Subcutaneous adipose tissue (tissue), 4 donors: Measurements from ENCODE around the gene SCN3A. TPM values are rescaled to one million over a fixed set of nuclear protein-coding genes. Genes with fewer than 3 reads are reported as not detected.

Source experiments
- total RNA-seq, 4 donors: library from RNA; depleted of rRNA; stranded (reverse); fragments of >200 nt; gene quantifications; one replicate each; pipeline ENCODE4 v1.1.0, GENCODE V29; 2016
- TF ChIP-seq, protein P1 (sequence below): fragments of 450-650 bp; IDR thresholded peaks from one replicate; pipeline ENCODE4 v1.5.1; 2016; ENCODE audit warnings: low read depth, mild to moderate bottlenecking, control low read depth, antibody characterized with exemption, moderate library complexity

The SCN3A gene
- 1 to 10 TPM in 1 of 4 donors, under 1 TPM in 3; 0.38 to 2.6 (median 0.66) TPM for total RNA-seq

DNA sequence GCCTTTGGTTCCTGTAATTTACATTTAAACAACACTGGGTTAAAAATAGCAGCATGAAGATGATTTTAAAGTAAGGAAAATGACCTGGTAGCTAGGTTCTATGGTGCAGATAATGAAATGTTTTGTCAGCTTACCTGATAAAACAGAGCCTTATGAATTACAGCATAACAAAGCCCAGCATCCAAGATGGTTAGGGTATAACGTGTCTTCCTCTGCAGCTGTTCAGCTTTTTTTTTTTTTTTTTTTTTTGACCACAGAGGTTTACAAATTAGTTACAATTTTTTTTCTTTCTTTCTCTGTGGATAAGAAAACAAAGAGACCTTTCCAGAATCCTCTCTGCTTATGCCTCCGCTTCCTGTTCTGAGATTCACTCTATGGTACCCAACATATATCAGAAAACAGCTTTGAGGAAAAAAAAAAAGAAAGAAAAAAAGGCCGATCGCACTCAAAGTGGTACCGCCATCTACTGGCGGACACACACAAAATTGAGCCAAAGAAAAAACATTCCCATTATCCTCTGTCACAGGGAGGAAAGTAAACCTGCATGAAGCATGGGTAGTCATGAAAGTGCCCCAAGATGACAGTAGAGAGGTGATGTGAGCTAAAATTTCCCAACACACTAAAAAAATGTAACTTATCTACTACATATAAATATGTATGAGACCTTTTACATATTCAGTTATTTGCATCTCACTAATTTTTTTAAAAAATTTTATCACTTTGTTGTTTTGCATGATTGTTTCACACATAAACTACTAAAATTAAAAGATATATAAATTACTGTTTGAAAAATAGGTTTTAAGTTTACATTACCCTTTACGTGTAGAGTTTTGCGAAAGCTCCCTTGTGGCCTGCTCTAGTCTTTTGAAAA is at the start of gene SCN3A:
TSS of gene SCN3A (minus strand) at position 362 of the 871 bp plus-strand sequence. CDS start 27,656 bp downstream, outside the sequence.
- TF ChIP-seq, protein P1, sequence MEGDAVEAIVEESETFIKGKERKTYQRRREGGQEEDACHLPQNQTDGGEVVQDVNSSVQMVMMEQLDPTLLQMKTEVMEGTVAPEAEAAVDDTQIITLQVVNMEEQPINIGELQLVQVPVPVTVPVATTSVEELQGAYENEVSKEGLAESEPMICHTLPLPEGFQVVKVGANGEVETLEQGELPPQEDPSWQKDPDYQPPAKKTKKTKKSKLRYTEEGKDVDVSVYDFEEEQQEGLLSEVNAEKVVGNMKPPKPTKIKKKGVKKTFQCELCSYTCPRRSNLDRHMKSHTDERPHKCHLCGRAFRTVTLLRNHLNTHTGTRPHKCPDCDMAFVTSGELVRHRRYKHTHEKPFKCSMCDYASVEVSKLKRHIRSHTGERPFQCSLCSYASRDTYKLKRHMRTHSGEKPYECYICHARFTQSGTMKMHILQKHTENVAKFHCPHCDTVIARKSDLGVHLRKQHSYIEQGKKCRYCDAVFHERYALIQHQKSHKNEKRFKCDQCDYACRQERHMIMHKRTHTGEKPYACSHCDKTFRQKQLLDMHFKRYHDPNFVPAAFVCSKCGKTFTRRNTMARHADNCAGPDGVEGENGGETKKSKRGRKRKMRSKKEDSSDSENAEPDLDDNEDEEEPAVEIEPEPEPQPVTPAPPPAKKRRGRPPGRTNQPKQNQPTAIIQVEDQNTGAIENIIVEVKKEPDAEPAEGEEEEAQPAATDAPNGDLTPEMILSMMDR, result no peak

DNA sequence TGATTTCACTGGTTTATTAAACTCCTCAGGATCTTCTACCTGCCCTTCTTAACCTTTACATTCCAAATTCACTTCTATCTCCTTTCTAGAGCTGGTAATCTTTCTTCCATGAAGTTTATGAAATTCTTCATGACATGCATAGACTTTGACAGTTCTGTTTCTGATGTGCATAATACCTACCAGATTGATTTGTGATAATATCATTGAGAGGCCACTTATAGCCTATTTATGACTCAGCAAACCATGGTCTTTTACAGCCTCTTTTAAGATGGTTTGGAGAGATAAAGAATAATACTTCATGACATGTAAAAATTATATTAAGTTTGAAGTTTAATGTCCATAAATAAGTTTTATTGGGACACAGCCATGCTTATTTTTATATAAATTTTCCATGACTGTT is 49.3 kb upstream of the SCN3A start:
- TF ChIP-seq, protein P1, result no peak

DNA sequence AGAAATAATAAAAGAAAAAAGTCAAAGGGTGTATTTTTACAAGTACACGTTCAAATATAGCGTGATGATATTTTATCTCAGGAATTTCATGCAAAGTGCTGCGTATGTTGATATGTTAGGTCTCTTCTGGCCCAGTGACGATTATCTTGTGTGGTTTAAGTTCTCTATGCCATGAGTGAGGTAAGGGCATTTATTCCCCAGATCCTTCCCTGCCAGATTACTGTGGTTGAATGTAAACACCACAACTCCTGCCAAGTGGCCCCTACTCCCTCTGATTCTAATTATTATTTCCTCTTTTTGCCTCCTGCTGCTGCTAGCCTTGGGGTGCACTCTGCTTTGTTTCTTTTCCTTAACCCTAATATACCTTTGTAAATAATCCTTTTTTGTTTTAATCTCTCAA is 47.5 kb upstream of the SCN3A start:
- TF ChIP-seq, protein P1, result no peak

DNA sequence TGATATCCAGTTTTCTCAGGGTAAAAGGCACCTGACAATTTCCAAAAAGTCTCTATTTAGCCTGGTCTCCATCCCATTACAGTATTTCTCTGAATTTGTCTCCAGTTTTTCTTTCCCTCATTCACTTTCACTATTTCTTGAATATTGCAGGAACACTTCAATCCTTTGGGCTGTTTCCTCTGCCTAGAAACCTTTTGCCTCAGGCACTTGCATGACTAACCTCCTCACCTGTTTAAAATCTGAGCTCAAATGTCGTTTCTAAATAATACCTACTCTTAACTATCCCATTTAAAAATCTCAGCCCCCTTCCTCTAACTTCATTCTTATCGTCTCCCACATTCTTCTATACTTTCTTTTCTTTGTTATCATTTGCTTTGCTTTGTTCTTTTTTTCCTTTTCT is 44.4 kb upstream of the SCN3A start:
- TF ChIP-seq, protein P1, result no peak

DNA sequence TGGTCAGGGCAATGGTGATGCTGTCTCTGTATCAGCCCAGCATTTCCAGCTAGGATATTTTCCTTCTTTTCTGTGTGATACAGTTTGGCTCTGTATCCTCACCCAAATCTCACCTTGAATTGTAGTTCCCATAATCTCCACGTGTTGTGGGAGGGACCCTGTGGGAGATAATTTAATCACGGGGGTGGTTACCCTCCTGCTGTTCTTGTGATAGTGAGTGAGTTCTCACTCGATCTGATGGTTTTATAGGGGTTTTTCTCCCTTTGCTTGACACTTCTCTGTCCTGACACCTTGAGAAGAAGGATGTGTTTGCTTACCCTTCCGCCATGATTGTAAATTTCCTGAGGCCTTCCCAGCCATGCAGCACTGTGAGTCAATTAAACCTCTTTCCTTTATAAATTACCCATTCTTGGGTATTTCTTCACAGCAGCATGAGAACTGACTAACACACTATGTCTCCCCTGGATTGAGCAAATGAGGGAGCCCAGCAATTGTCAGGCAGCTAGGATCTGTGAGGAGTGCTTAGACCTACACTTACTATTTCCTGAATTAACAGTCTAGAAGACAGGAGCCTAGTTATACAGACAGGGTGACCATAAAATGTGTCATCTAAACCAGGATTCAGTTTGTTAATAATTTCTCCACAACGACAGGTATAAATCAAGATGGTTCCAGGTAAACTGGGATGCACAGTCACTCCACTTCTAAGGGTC is 41.4 kb upstream of the SCN3A start:
- TF ChIP-seq, protein P1, result no peak

DNA sequence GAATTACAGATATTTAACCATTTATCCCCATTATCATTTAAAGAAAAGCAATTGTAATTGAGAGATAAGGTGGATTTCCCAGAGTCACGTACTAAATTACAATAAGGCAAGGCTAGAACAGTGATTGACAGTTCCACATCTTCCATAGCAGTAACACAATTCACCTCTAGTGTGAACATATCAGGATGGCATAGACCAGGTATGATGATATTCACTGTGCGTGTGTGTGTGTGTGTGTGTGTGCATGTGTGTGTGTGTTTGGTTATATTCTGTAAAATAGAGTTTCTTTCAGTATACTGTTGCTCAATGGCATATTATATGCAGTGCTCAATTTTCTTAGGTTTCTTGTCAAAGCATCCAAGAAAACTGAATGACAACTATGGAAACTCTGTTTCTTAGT is 37.1 kb upstream of the SCN3A start:
- TF ChIP-seq, protein P1, result no peak

DNA sequence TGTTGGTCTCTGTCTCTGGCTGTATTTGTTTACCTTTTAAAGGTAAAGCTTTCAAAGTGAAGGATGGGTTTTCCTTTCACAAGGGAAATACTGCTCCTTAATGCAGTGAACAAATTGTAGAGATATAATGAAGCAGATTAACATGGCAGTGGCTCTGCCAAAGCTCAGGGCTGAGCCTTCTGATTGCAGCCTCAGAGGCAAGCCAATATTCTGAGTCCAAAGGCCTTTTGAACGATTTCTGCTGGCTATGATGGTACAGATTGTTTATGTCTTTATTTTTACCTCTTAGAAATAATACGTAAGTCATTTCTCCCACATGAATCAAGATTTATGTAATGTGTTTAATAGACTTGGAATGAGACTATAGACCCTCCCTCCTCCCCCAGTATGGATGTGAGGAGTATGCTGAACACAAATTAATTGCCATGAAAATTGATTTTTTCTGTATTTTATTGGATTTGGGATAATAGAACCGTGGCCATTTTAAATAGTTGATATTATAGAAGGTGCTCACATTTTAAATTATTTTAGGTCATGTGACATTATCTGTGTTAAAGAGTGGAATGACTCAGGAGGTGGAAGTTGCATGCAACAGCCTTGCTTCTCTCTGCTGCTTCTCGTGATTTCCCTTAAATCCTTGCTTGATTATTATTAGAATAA is 36.1 kb upstream of the SCN3A start:
- TF ChIP-seq, protein P1, result no peak
